Measurements from ENCODE around the gene CACNA1I.

The CACNA1I gene

DNA sequence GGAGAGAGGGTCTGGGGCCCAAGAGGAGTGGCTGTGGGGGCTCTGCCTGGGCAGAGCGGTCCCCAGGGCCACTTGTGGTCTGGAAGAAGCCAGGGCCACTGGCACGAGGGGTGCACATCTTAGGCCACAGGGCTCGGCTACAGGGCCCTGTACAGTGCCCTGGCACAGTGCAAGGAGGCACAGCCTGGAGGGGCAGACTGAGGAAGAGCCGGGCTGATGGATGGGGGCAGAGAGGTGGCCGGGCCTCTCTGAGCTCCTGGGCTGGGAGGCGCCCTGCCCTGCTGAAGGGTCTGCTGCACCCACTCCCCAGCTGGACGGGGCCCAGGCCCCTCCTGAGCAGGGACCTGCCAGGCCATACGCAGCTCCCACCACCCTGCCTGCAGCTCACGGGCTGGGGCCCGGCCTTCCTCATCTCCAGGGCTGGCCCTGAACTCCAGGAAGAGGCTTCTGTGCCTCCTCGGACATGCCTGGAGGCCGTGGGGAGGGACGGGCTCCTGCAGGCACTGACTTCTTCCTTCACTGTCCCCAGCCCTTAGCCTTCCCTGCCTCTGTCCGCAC lies 123.5 kb downstream of the CACNA1I start:
- DNase-seq (ENCODE audit: low spot score): no peak

DNA sequence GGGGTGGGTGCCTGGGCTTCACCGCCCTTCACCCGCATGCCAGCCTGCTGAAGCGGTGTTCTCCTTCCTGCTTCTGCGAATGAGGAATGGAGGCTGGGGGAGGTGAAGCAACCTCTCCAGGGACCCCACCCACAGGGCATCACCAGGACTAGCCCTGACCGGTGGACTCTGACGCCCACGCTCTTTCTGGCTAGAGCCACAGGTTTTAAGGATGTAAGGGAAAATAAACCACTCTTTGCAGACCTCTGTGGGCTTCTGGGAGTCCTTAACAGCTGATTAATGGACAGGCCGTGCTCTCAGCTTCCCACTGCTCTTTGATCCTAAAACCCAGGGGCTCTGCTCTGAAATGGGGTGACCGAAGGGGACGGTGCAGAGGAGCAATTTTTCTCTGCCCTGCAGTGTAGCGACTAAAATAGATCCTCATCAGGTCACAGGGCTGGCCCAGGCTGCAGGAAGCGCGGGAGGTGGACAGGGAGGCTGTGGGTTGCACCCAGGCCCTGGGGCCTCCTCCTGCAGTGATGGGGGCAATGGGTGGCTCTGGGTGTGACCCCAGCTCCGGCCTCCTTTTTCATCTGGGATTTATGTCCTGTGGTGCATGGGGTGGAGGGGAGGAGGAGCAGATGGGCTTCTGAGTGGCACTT lies 127.4 kb downstream of the CACNA1I start:
- no peak for DNase-seq (ENCODE audit: low spot score)

- DNase-seq (ENCODE audit: low spot score): no peak
Measured at GRCh38 chr22:39699631-39700360, 129.2 kb downstream of the CACNA1I start.

- DNase-seq (ENCODE audit: low spot score): no peak
Measured at GRCh38 chr22:39700565-39700964, 130.0 kb downstream of the CACNA1I start.

DNA sequence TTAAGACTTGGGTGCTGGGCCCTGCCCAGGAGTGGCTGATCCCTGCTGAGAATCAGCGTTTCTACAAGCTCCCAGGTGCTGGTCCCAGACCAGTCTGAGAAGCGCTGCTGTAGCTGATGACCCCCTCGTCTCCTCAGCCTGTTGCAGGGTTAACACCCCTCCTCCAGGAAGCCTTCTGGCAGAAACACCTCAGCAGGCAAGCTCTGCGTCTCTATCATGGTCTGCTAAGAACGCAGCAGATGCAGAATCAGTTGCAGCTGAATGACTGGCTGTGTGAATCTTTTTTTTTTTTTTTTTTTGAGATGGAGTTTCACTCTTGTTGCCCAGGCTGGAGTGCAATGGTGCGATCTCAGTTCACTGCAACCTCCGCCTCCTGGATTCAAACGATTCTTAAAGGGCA lies 132.5 kb downstream of the CACNA1I start:
- DNase-seq (ENCODE audit: low spot score): no peak

- DNase-seq (ENCODE audit: low spot score): no peak
Measured at GRCh38 chr22:39703928-39704639, 133.5 kb downstream of the CACNA1I start.

- no peak for DNase-seq (ENCODE audit: low spot score)
Measured at GRCh38 chr22:39705386-39705785, 134.8 kb downstream of the CACNA1I start.

GRCh38 chr22:39706376-39707140 lies 136.0 kb downstream of the CACNA1I start:
- no peak for DNase-seq (ENCODE audit: low spot score)

GRCh38 chr22:39707351-39707750 lies 136.8 kb downstream of the CACNA1I start:
- no peak for DNase-seq (ENCODE audit: low spot score)

DNA sequence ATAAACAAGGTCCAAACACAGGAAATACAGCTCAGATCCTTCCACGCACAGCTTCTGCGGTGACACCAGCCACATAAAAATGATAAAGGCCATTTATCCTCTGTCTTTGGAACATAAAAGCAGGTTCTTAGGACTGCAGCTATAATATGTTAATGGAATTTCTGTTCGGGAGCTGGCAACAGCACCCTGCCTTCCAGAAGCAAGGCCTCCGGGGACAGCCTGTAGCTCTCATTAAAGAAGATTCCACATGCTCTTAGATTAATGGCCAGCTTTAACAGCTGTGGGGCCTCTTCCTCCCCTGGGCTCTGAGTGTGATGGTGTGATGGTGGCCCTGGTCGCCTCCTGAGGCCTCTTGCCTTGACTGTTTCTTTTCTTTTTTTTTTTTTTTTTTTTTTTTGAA lies 137.3 kb downstream of the CACNA1I start:
- no peak for DNase-seq (ENCODE audit: low spot score)

- no peak for DNase-seq (ENCODE audit: low spot score)
Measured at GRCh38 chr22:39710380-39711150, 140.0 kb downstream of the CACNA1I start.

DNA sequence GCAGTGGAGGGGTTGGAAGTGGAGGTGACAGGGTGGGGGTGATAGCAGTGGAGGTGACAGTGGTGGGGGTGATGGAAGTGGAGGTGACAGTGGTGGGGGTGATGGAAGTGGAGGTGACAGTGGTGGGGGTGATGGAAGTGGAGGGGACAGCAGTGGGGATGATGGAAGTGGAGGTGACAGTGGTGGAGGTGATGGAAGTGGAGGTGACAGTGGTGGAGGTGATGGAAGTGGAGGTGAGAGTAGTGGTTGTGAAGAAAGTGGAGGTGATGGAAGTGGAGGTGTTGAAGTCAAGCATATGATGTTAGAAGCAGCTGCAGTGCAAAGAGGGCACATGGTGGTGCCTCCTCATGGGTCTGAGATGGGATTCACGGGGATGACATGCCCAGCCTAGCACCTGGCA lies 141.5 kb downstream of the CACNA1I start:
- DNase-seq (ENCODE audit: low spot score): no peak

DNA sequence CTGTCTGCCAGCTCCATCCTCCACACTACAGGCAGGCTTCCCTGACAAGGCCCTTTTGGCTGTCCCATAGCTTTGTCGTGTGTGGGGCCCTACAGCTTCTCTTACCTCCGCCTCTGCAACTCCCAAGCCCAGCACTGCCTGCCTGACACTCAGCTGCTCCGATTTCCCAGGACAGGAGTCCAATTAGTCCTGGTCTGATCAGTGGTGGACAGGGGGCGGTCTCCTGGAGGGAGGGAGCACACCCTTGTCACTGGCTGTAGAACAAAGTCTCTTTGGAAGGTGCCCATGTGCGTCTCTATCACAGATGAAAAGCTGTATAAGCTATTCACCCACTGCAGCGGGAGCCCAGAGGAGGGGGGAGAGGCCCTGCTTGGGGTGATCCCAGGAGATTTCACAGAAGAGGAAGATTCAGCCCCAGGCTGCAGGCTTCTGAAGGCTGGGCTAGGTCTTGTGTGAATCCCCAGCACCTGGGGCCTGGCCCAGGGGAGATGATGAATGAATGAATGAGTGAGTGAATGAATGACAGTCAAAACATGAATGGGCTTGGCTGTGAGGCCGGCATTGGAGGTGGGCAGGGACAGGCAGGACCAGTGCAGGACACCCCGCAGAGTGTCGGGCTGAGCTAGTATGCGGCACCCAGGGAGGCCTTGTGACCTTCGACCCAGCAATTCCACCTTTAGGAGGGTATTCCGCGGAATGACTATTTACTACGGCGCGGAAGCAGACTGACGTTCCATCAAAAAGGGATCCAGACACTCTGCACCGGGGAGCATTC lies 142.4 kb downstream of the CACNA1I start:
- no peak for DNase-seq (ENCODE audit: low spot score)

DNA sequence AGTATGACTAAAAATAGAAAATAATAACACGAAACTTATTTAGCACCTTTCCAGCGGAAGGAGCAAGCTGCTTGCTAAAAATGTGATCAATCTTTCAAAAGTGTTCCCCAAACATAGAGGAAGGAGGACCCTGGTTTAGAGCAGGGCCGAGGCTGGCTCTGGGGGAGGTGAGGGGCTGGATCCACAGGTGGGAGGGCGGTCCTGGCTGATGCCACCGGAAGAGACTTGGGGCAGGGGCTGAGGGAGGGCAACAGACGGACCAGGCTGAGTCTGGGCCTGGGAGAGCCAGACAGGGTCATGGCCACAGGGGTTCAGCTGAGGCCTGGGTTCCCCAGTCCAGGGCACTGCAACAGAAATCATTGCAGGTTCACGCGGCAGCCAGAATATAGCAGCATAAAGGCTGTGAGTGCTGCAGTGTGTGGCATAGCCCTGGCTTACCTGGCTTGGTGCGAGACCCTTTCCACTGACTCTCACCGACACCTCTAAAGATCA lies 143.3 kb downstream of the CACNA1I start:
- DNase-seq (ENCODE audit: low spot score): no peak

GRCh38 chr22:39714321-39714720 lies 143.8 kb downstream of the CACNA1I start:
- DNase-seq (ENCODE audit: low spot score): no peak

DNA sequence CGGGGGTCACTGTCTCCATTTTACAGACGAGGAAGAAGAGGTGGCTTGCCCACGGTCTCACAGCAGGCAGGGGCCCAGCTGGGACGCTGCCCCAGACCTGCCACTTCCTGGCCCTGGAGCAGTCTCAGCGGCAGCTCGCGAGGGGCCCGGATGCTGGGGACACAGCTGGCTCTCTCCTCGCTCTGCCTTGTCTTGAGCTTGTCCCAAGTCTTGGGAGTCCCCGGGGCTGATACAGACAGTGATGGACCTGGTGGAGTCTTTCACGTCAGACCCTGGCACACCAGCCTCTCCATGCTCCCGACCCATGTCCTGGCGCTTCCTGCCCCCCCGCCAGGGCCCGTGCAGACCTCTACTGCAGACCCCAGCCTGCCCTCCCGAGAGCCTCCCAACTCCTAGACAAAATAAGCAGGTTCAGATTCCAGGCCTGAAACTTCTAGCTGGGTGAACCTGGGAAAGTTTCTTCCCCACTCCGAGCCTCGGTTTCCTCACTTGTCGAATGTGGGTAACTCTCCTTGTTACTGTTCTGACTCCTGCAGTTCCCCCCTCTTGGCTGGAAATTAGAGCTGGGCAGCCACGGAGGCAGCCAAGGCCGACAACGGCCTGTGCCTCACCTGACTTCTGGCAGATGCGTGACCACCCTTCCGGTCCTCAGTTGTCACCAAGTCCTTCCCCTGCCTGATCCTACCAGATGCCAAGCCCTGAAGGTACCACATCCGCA lies 145.4 kb downstream of the CACNA1I start:
- DNase-seq (ENCODE audit: low spot score): no peak

- no peak for DNase-seq (ENCODE audit: low spot score)
Measured at GRCh38 chr22:39716534-39716933, 146.0 kb downstream of the CACNA1I start.

- no peak for DNase-seq (ENCODE audit: low spot score)
Measured at GRCh38 chr22:39717099-39717498, 146.5 kb downstream of the CACNA1I start.

DNA sequence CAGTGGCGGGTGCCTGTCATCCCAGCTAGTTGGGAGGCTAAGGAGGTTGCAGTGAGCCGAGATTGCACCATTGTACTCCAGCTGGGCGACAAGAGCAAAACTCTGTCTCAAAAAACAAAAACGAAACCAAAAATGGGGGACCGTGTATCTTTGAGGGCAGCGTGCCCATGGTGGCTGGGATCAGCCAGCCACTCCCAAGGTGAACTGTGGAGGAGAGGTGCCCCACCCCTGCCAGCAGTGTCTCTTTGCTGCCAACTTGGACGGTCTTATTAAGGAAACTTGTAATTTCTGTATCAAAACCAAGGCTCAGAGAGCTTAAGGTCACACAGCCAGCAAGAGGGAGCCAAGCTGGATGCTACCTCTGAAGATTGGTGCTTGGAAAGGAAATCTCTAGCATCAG lies 147.7 kb downstream of the CACNA1I start:
- DNase-seq (ENCODE audit: low spot score): no peak

All from LoVo (cell line).